Activated T-helper 9 cell treated with anti-CD3 and anti-CD28 coated beads, Interleukin-2, amount 50 U/mL, for 16 hours (primary cell): ENCODE measurements around the gene HOXA13.

Experiments
- DNase-seq: peaks from one replicate; pipeline ENCODE4 v3.0.0-alpha.2; 2020; ENCODE audit warnings: low read depth

Gene HOXA13

GRCh38 chr7:27207348-27207985, 7.6 kb upstream of the HOXA13 start:
- DNase-seq, result no peak

GRCh38 chr7:27205325-27206280, 5.7 kb upstream of the HOXA13 start:
- DNase-seq, result no peak

- no peak for DNase-seq
These were observed 5.0 kb upstream of the HOXA13 start for GRCh38 chr7:27204851-27205322.

- no peak for DNase-seq
These were observed 4.2 kb upstream of the HOXA13 start for GRCh38 chr7:27203964-27204594.

- no peak for DNase-seq
These were observed 3.6 kb upstream of the HOXA13 start for GRCh38 chr7:27203365-27203953.

GRCh38 chr7:27202862-27203134, 2.9 kb upstream of the HOXA13 start:
- DNase-seq, result no peak

GRCh38 chr7:27202018-27202861, 2.3 kb upstream of the HOXA13 start:
- DNase-seq, result no peak

GRCh38 chr7:27201580-27202017, 1.7 kb upstream of the HOXA13 start:
- DNase-seq, result no peak

GRCh38 chr7:27200761-27201579, 1.1 kb upstream of the HOXA13 start:
- DNase-seq, result no peak

GRCh38 chr7:27198871-27199801, 755 bp downstream of the HOXA13 start:
- no peak for DNase-seq

- DNase-seq, result no peak
These were observed 1.6 kb downstream of the HOXA13 start for GRCh38 chr7:27198138-27198841.

- no peak for DNase-seq
These were observed 2.5 kb downstream of the HOXA13 start for GRCh38 chr7:27197137-27198042.

- DNase-seq, result peak; percentile 71
These were observed 3.6 kb downstream of the HOXA13 start for GRCh38 chr7:27196287-27196767.

- no peak for DNase-seq
These were observed 5.1 kb downstream of the HOXA13 start for GRCh38 chr7:27194686-27195379.

GRCh38 chr7:27194002-27194352, 5.9 kb downstream of the HOXA13 start:
- no peak for DNase-seq

- DNase-seq, result no peak
These were observed 6.4 kb downstream of the HOXA13 start for GRCh38 chr7:27193335-27194001.
